HG03558 (cell line): ENCODE data around the gene TRIO.
"Not testable (repeated sequence)": the region's sequence is repeated elsewhere in the genome, so short reads cannot be mapped to it uniquely, and the experiment has no call there.

ENCODE experiments used
- ATAC-seq: cut with Tn5 transposase; IDR thresholded peaks from one replicate; pipeline ENCODE4 v1.9.1; 2021; ENCODE audit warnings: moderate number of reproducible peaks; ENCODE audit not compliant: unreplicated experiment; ENCODE audit errors: extremely low read depth

The TRIO gene

GRCh38 chr5:14142827-14143545 is at the start of gene TRIO:
Gene TRIO (plus strand): TSS chr5:14143342. CDS start chr5:14143726, 384 bp downstream.
- ATAC-seq: peak; percentile 20

DNA sequence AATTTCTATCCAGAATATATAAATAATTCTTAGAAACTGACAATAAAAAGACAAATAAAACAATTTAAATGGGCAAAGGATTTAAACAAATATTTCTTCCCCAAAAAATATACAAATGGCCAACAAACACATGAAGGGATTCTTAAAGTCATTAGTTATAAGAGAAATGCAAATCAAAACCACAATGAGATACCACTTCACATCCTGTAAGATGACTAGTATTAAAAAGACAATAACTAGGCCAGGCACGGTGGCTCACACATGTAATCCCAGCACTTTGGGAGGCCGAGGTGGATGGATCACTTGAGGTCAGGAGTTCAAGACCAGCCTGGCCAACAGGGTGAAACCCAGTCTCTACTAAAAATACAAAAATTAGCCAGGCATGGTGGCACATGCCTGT is 45.8 kb upstream of the TRIO start:
- ATAC-seq: not testable (repeated sequence)

DNA sequence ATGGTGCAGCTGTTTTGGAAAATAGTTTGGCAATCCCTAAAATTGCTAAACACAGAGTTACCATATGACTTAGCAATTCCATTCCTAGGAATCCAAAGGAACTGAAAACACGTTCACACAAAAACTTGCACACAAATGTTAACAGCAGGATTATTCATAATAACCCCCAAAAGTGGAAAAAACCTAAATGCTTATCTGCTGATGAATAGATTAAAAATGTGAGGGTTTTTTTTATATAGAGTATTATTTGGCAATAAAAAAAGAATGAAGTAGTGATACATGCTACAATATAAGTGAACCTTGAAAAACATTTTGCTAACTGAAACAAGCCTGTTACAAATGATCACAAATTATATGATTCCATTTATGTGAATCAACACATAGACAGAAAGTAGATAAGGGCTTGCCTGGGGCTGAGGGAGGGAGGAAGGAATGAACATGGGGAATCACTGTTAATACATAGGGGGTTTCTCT is 45.1 kb upstream of the TRIO start:
- ATAC-seq: no peak

- no peak for ATAC-seq
These were observed 42.9 kb upstream of the TRIO start for GRCh38 chr5:14100281-14100680.

DNA sequence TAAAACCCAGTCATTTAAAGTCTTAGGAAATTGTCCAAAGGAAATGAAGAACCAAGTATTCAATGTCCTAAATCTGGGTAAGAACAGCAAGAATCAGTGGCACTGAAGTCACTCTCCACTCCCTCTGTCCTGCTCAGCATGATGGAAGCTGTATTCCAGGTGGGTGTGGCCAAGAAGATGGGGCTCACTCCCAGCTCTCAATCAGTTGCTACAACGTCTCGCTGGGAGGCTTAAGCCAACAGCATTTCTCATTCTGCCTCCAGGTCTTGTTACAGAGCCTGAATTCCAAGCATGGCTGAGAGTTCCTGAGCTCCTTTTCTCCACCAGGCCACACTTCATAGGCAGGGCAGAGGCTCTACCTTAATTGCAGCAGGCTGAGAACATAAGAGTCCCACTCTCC is 41.2 kb upstream of the TRIO start:
- no peak for ATAC-seq

- no peak for ATAC-seq
These were observed 40.5 kb upstream of the TRIO start for GRCh38 chr5:14102666-14103065.

DNA sequence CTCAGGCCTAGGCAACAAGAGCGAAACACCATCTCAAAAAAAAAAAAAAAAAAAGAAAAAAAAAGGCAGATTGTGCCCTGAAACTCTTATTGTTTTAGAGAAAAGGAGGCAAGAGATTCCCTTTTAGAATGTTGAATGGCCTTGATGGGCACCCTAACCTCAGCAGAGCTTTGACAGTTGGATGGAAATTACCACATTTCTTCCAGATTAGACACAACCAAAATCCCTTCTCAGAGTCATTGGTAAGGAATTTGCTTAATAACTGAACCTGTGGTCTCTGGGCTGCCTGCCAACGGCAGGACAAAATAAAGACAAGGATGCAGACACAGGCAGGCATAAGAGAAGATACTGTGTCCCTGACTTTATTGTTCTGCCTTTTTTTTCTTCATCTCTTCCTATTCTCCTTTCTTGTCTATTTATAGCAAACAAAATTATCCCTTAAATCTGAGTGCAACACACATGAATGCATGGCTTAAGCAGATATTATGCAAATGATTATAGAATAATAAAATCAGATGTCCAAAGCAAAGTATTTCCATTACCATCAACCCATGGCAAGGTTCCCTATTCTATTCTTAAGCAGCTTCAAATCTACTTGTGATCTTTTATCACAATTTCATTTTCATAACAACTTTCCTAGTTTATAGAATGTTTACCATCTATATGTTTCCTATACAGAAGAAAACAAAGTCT is 37.3 kb upstream of the TRIO start:
- ATAC-seq: no peak

- no peak for ATAC-seq
These were observed 35.6 kb upstream of the TRIO start for GRCh38 chr5:14107536-14107935.

DNA sequence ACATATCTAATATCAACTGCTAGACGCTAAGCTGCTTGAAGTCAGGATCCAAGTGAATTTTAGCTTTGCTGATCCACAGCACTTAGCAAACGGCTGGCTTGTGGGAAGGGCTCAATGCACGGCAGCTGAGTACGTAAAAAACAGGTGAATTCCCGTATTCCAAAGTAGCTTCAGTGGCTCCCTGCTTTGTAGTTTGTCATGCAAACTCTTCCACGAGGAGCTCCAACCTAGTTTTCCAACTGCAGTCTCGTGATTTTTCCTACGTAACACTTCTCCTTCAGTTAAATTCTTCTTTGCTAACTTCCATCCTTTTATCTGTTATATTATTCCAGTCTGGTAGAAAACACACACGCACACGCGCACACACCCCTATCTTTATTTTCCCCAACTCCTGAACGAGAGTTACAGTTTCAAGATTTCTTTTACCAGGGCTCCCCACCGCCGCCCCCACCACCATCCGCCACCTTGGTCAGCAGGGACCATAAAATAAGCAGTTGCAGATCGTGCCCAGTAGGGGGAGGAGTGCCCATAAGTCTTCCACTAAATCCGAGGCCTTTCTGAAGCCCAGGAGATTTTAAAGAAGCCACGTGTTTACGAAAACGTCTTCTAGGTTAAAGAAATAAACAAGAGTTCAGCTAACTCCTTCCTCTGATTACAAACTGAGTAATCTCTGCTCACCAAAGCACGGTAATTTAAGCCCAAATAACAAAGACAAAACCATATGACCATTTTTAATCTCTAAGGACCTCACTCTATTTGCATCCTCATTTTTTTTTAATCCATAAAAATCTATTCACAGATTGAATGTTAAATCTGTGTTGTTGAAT is 34.8 kb upstream of the TRIO start:
- ATAC-seq: peak; percentile 30

DNA sequence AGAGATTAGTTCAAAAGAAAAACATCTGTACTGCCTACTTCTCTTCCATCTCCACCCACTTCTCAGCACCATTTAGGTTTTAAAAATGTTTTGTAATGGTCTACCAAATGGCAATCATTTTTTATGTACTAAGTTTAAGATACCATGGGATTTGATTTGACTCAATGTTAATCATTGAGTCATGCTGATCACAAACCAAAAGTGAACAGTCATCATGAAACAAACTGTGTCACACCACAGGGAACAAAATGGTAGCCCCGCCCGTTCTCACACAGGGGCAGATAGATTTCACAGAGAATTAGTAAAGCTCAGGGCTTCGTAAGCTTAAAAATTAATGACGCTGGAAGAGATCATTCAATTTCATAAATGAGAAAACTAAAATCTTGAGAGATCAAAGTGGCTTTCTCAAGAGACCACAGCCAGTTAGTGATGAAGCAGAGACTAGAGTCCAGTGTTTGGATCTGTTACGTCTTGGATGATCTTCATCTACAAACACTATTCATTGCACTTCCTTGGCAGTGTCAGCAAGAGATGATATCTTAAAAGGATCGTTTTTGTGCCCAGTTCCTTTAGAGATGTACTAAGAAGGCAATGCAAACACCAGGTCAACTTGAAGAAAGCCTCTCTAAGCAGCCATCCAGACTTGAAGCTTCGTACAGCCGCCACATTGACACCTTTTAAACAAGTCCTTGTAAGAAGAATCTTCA is 33.9 kb upstream of the TRIO start:
- peak; percentile 87 for ATAC-seq

DNA sequence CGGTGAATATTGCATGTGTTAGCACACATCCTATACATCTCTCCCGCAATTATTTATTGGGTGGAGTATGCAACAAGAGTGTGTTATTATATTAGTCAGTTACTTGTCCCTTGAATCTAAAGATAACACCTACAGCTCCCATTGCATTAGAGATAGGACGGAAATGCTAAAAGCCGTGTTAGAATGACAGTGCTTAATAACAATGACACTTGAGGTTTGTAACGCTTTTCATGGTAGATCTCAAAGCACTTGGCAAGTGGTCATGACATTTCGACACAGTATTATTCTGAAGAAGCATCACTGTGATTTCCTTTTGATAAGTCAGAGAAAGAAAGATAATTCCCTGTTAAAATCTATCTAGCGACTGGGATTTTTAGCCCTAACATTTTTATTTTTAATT is 33.4 kb upstream of the TRIO start:
- no peak for ATAC-seq

DNA sequence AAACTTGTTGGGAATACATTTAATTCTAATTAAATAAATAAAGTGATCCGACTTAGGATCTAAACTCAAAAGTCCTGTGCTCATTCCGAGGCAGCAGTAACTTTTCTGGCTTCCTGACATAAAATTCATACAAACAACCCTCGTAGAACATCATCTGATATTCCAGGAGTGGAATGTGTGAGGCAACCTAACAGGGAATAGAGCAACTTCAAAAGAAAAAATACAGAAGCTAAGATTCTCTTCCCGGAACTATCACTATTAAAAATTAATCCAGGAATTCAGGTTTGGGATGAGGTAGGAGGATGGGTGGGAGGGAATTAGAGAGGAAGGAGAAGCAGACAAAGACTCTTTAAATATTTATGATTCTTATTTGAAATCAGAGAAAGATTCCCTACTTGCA is 32.9 kb upstream of the TRIO start:
- no peak for ATAC-seq

GRCh38 chr5:14110680-14111079 is 32.5 kb upstream of the TRIO start:
- ATAC-seq: no peak

- ATAC-seq: no peak
These were observed 30.0 kb upstream of the TRIO start for GRCh38 chr5:14112998-14113652.

DNA sequence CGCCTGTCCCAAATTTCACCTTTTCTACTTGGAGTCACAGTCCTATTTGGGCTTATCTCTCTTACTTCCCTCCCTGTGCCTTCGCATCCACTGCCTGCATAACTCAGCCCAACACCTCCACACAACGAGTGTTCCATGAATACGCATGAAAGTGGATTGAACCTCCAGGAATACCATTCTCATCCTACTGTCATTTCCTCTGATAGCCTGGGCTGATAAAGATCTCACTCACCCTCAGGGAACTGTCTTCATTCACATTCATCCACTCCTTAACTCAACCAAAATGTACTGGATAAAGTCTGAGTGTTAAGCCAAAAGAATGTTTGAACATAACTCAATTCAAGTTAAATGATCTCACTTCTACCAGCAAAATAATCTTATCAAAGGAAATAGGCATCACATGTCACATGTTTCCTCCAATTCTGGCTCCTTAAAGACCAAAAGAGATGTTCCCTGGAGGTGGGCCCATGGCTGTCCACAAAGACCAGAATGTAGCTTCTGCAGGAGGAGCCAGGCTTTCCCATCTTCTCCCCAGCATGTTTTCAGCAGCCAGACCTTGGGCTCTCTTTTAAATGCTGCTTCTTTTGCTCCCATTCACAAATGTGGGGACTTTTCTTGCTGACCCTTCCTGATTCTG is 28.4 kb upstream of the TRIO start:
- no peak for ATAC-seq

DNA sequence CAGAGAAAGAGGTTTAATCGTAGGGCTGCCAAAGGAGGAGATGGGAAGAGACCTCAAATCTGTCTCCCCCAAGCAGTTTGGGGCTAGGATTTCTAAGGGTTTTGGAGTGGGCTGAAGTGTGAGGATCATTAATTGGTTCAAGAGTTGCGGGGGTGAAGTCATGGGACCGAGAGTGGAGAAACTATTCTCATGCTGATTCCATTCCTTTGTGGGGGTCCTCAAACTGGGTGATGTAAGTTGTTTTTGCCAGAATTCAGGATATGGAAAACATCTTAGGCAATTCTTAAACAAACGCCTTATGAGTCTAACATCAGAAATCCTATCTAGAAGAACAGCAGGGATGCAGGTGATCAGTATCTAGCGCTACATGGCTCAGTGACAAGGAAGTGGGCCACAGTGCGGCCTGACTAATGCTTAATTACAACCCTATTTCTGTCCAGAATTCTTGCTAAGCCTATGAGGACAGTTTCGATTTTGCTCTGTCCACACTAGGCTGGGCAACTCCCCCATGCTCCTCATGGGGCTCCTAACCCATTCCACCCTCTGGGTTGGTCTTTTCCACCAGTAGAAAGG is 27.7 kb upstream of the TRIO start:
- ATAC-seq: no peak

DNA sequence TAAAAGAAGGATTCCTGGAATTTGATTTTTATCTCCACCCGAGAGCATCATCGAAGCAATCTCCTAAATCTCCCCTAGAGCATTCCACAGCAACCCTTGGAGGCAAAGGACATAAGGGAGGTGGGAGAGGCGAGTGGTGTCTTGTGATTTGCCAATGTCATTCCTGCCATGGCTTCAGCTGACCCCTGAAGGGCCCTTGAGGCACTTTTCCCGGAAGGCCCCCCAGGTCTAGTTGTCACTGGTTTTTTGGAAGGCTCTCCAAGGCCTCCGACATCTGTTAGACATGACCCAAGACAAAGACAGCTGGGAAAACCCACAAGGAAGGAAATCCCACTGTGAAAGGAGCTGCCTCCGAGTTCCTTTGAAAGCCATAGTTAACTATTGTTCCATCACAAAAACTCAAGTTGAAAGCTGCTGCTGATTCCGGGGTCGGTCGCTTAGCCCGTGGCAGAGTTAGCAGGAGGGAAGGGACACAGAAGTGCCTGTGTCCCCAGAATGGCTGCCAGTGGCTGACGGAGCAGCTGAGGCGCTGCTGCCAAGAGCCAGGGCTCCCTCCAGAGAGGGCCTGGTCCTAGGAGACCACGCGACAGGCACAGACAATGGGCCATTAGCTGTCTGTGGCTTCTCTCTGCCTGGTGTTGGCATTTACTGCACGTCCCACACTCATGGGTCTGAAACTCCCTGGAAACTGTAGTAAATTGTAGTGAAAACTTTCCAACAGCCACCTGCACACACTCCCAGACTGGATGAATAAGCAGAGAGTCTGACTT is 24.4 kb upstream of the TRIO start:
- no peak for ATAC-seq

DNA sequence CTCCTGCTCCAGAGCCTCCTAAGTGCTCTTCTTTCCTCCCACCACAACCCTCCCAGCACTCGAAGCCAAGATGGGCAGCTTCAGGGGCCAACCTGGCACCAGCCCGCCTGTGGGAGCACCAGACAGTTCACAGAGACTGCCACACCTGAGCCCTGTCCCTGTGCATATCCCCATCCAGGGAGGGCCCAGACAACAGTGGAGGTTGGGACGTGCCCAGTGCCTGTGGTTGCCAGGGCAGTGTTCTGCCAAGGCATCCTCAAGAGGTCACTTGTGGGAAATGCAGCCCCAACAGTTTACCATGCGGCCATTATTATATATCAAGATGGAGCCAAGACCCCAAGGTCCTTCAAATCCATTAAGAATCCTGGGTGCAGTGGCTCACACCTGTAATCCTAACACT is 23.0 kb upstream of the TRIO start:
- no peak for ATAC-seq
